ENCODE results near the gene RHOT2.

Gene RHOT2
- total RNA-seq, result 119 to 183 (median 154) reads per million in 9 experiments

- no peaks in the 10 kb centered on the region for H3K9me3 Mint-ChIP-seq
- ATAC-seq (replicated peaks) (peak; percentile 96), DNase-seq (peak; percentile 89 to 94 (median 92))
- peak within 1 kb of the TSS; percentile 78 to 80 for H3K4me3 Mint-ChIP-seq
- H3K27me3 Mint-ChIP-seq, result no peaks in the 10 kb centered on the region
- H3K36me3 Mint-ChIP-seq (ENCODE audit: insufficient read depth), result peaks cover 18% of the 10 kb centered on the region
- H3K4me1 Mint-ChIP-seq (ENCODE audit: low read depth in 2 of 2), result peaks cover 3 to 10% of the 10 kb centered on the region in 2 donors
- peak within 1 kb of the TSS; percentile 82 to 85 for H3K27ac Mint-ChIP-seq
Measured at GRCh38 chr16:667780-668518, at the start of gene RHOT2. RHOT2 (plus strand) TSS chr16:668132; CDS start chr16:668200, 68 bp downstream.

GRCh38 chr16:619476-620100 lies 48.3 kb upstream of the RHOT2 start:
- Mint-ChIP-seq H3K4me3 (no peak overlapping the region), H3K4me1 (ENCODE audit: low read depth in 2 of 2) (peaks cover 0 to 3% of the 10 kb centered on the region in 2 donors), H3K27ac (no peak overlapping the region), H3K9me3 (no peaks in the 10 kb centered on the region), H3K27me3 (no peaks in the 10 kb centered on the region), H3K36me3 (ENCODE audit: insufficient read depth) (peaks cover 3% of the 10 kb centered on the region)
- ATAC-seq (replicated peaks) (no peak), DNase-seq (no peak)

GRCh38 chr16:620700-621525 lies 47.0 kb upstream of the RHOT2 start:
- Mint-ChIP-seq H3K4me3 (no peak overlapping the region), H3K9me3 (no peaks in the 10 kb centered on the region), H3K4me1 (ENCODE audit: low read depth in 2 of 2) (no peaks in the 10 kb centered on the region), H3K27me3 (no peaks in the 10 kb centered on the region), H3K27ac (no peak overlapping the region), H3K36me3 (ENCODE audit: insufficient read depth) (peaks cover 3% of the 10 kb centered on the region)
- DNase-seq (no peak), ATAC-seq (replicated peaks) (no peak)

GRCh38 chr16:621526-622105 lies 46.3 kb upstream of the RHOT2 start:
- DNase-seq (no peak), ATAC-seq (replicated peaks) (no peak)
- Mint-ChIP-seq H3K4me3 (no peak overlapping the region), H3K9me3 (no peaks in the 10 kb centered on the region), H3K4me1 (ENCODE audit: low read depth in 2 of 2) (no peaks in the 10 kb centered on the region), H3K36me3 (ENCODE audit: insufficient read depth) (peaks cover 3% of the 10 kb centered on the region), H3K27me3 (no peaks in the 10 kb centered on the region), H3K27ac (no peak overlapping the region)

GRCh38 chr16:622920-623280 lies 45.0 kb upstream of the RHOT2 start:
- ATAC-seq (replicated peaks) (no peak), DNase-seq (no peak)
- Mint-ChIP-seq H3K4me3 (no peak overlapping the region), H3K27me3 (no peaks in the 10 kb centered on the region), H3K4me1 (ENCODE audit: low read depth in 2 of 2) (no peaks in the 10 kb centered on the region), H3K27ac (no peak overlapping the region), H3K36me3 (ENCODE audit: insufficient read depth) (peaks cover 3% of the 10 kb centered on the region), H3K9me3 (no peaks in the 10 kb centered on the region)

- no peak overlapping the region for H3K4me3 Mint-ChIP-seq
- H3K4me1 Mint-ChIP-seq (ENCODE audit: low read depth in 2 of 2), result no peaks in the 10 kb centered on the region
- H3K27ac Mint-ChIP-seq, result no peak overlapping the region
Measured at GRCh38 chr16:624526-625070, 43.3 kb upstream of the RHOT2 start.

GRCh38 chr16:625117-625976 lies 42.6 kb upstream of the RHOT2 start:
- DNase-seq, result no peak
- no peak overlapping the region for H3K27ac Mint-ChIP-seq
- no peaks in the 10 kb centered on the region for H3K9me3 Mint-ChIP-seq
- peaks cover 3% of the 10 kb centered on the region for H3K36me3 Mint-ChIP-seq (ENCODE audit: insufficient read depth)
- no peak overlapping the region for H3K4me3 Mint-ChIP-seq
- no peak for ATAC-seq (replicated peaks)
- no peaks in the 10 kb centered on the region for H3K27me3 Mint-ChIP-seq
- peaks cover 0 to 3% of the 10 kb centered on the region in 2 donors for H3K4me1 Mint-ChIP-seq (ENCODE audit: low read depth in 2 of 2)

More at GRCh38 chr16:624526-625070, 43.3 kb upstream of the RHOT2 start:
- ATAC-seq (replicated peaks) (no peak), DNase-seq (no peak)
- peaks cover 3% of the 10 kb centered on the region for H3K36me3 Mint-ChIP-seq (ENCODE audit: insufficient read depth)
- no peaks in the 10 kb centered on the region for H3K9me3 Mint-ChIP-seq
- no peaks in the 10 kb centered on the region for H3K27me3 Mint-ChIP-seq

- no peaks in the 10 kb centered on the region for H3K36me3 Mint-ChIP-seq (ENCODE audit: insufficient read depth)
- H3K9me3 Mint-ChIP-seq, result no peaks in the 10 kb centered on the region
- no peak overlapping the region for H3K27ac Mint-ChIP-seq
- no peak for ATAC-seq (replicated peaks)
- H3K27me3 Mint-ChIP-seq, result no peaks in the 10 kb centered on the region
- DNase-seq, result no peak
- H3K4me3 Mint-ChIP-seq, result no peak overlapping the region
- peaks cover 0 to 3% of the 10 kb centered on the region in 2 donors for H3K4me1 Mint-ChIP-seq (ENCODE audit: low read depth in 2 of 2)
Measured at GRCh38 chr16:625977-626765, 41.8 kb upstream of the RHOT2 start.

GRCh38 chr16:626787-627453 lies 41.0 kb upstream of the RHOT2 start:
- H3K4me3 Mint-ChIP-seq, result no peak overlapping the region
- no peaks in the 10 kb centered on the region for H3K27me3 Mint-ChIP-seq
- no peaks in the 10 kb centered on the region for H3K36me3 Mint-ChIP-seq (ENCODE audit: insufficient read depth)
- no peak overlapping the region for H3K27ac Mint-ChIP-seq
- no peak for ATAC-seq (replicated peaks)
- DNase-seq, result no peak
- no peaks in the 10 kb centered on the region for H3K9me3 Mint-ChIP-seq
- H3K4me1 Mint-ChIP-seq (ENCODE audit: low read depth in 2 of 2), result peaks cover 0 to 3% of the 10 kb centered on the region in 2 donors

GRCh38 chr16:627454-628239 lies 40.3 kb upstream of the RHOT2 start:
- ATAC-seq (replicated peaks) (no peak), DNase-seq (no peak)
- Mint-ChIP-seq H3K9me3 (no peaks in the 10 kb centered on the region), H3K27ac (no peak overlapping the region), H3K4me3 (no peak overlapping the region), H3K27me3 (no peaks in the 10 kb centered on the region), H3K4me1 (ENCODE audit: low read depth in 2 of 2) (peaks cover 0 to 3% of the 10 kb centered on the region in 2 donors), H3K36me3 (ENCODE audit: insufficient read depth) (no peaks in the 10 kb centered on the region)

Data from effector memory CD8-positive, alpha-beta T cell (primary cell).